Medulla oblongata (tissue), 1 donor: Measurements from ENCODE around the gene BMP2K.
"Not testable (repeated sequence)": the region's sequence is repeated elsewhere in the genome, so short reads cannot be mapped to it uniquely, and the experiment has no call there.

Experiments
- DNase-seq: peaks from one replicate; pipeline ENCODE4 v3.0.0-alpha.2; 2015; ENCODE audit errors: extremely low spot score

Gene BMP2K

GRCh38 chr4:78795594-78796416 is 19.7 kb downstream of the BMP2K start:
- not testable (repeated sequence) for DNase-seq

DNA sequence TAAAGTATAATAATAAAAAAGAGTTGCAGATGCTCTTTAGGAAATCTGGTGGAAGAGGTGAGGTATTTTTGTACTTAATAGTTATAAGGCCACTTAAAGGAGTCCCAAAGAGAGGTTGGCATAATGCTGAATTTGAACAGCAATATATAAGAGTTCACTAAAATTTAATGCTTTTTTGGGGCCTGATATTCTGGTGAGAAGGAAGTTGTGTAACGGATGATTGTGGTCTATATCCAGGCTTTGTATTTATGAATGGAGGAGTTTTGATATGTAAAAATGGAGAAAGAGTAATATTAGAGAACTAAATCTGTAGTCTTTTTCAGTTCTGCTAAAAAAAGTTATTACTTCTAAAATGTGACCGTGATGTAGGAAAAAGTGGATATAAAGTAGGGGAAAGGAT is 20.4 kb downstream of the BMP2K start:
- no peak for DNase-seq

GRCh38 chr4:78797777-78798284 is 21.7 kb downstream of the BMP2K start:
- no peak for DNase-seq

- DNase-seq = no peak
These were observed 23.7 kb downstream of the BMP2K start for GRCh38 chr4:78799551-78800495.

GRCh38 chr4:78800965-78801364 is 24.8 kb downstream of the BMP2K start:
- no peak for DNase-seq

DNA sequence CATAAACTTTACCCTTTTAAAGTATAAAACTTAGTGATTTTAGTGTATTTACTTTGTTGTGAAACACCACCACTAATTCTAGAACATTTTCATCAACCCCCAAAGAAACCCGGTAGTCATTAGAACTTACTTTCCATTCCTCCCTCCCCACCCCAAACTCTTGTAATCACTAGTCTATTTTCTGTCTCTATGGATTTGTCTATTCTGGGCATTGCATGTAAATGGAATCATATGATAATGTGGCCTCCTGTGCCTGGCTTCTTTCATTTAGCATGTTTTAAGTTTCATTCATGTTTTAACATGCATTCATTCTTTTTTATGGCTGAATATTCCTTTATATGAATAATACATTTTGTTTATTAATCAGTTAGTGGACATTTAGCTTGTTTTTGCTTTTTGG is 27.8 kb downstream of the BMP2K start:
- DNase-seq = no peak

- DNase-seq = no peak
These were observed 30.9 kb downstream of the BMP2K start for GRCh38 chr4:78806943-78807460.

DNA sequence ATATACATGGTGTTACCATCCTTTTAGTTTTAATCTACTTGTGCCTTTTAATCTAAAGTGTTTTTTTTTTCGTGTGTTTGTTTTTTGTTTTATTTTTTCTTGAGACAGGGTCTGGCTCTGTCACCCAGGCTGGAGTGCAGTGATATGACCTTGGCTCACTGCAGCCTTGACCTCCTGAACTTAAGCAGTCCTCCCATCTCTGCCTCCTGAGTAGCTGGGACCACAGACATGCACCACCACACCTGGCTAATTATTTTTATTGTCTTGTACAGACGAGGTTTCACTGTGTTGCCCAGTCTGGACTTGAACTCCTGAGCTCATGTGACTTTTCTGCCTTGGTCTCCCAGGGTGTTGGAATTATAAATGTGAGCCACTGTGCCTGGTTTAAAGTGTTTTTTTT is 33.1 kb downstream of the BMP2K start:
- no peak for DNase-seq

DNA sequence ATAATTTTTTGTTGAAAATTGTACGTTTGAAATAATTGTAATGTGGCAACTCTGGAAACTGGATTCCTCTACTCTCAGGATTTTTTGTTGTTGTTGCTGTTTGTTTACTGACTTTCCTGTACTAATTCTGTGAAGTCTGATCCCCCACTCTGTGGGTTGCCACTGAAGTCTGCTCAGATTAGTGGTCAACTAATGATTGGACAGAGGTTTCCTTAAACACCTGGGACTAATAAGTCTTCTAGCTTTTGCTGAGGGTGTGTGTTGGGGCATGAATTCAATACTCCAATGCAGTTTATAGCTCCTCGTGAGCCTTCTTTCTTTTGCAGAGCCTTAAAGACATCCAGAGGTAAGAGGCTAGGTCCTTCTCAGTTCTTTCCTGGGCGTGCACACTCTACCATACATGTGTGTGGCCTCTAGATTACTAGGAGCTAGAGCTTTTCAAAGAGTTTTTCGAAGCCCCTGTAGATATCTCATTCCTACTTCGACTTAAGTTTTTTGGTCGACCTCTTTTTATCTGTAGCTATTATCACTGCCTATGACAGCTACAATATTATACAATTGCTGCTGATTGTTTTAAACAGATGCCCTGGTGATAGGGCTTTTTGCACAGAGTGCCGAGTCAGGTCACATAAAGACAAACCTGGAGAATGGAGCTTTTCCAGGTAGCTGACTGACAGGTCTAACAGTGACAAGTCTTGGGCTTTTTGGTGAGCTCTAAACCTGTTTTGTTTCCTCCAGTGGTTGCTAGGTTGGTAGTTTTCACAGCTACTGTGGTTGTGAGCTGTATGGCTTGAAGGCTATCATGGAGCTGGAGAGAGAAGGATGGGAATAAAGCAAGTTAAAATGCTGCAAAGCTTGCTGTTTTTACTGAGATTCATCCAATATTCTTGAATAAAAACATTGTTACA is 34.0 kb downstream of the BMP2K start:
- DNase-seq = no peak

GRCh38 chr4:78811034-78811433 is 34.9 kb downstream of the BMP2K start:
- DNase-seq = no peak

DNA sequence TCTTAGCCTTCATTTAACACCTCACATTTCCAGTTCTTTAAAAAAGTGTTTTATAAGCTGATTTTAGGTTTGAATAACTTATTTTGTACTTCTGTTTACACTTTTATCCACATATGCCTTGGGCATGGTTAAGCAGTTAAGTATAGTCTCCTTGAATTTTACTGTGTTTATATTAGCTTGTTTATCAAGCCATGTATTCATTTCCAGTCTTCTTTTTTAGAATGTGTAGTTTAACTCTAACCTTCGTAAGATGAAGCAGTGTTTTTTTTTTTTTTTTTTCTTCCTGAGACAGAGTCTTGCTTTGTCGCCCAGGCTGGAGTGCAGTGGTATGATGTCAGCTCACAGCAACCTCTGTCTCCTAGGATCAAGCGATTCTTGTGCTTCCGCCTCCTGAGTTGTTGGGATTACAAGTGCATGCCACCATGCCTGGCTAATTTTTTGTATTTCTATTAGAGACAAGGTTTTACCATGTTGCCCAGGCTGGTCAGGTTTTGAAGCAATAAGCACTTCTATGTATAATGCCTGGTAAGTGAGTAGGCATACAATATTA is 42.5 kb downstream of the BMP2K start:
- no peak for DNase-seq

DNA sequence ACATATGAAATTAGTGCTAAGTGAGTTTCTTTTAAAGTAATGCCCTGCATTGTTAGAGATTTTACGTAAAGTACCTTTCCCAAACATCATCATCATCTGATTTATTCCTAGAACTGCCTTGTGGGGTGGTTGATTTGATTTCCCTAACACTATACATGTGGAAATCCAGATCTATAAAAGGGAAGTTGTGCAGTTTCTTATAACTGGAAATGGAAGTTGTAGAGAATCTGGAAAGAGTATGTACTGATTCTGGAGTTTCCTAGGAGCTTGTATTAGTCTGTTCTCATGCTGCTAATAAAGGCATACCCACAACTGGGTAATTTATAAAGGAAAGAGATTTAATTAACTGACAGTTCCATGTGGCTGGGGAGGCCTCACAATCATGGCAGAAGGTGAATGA is 47.9 kb downstream of the BMP2K start:
- DNase-seq = no peak

GRCh38 chr4:78827191-78827590 is 51.0 kb downstream of the BMP2K start:
- DNase-seq = no peak

DNA sequence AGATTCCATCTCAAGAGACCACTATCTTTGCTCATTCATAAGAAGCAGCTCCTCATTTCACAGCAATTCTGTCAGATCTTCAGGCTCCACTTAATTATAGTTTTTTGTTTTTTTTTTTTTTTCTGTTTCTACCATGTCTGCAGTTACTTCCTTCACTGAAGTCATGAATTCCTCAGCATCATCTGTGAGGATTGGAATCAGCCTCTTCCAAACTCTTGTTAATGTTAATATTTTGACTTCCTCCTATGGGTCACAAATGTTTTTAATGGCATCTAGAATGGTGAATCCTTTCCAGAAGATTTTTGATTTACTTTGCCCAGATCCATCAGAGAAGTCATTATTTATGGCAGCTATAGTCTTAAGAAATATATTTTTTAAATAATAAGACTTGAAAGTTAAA is 53.1 kb downstream of the BMP2K start:
- DNase-seq = no peak

GRCh38 chr4:78839676-78840075 is 63.5 kb downstream of the BMP2K start:
- DNase-seq = not testable (repeated sequence)

- DNase-seq = not testable (repeated sequence)
These were observed 64.1 kb downstream of the BMP2K start for GRCh38 chr4:78840286-78840685.

GRCh38 chr4:78845472-78845871 is 69.3 kb downstream of the BMP2K start:
- DNase-seq = no peak

- no peak for DNase-seq
These were observed 70.1 kb downstream of the BMP2K start for GRCh38 chr4:78846258-78846657.

- no peak for DNase-seq
These were observed 86.2 kb downstream of the BMP2K start for GRCh38 chr4:78862314-78862737.

GRCh38 chr4:78863254-78863869 is 87.2 kb downstream of the BMP2K start:
- no peak for DNase-seq
